Tibial artery (tissue), 4 donors: ENCODE results near the gene RAB6A.

Experiments
- DNase-seq, 2 donors: peaks; one replicate each; pipeline ENCODE4 v3.0.0-alpha.2; 2019
- H3K27ac ChIP-seq, 2 donors: fragments of 200-600 bp; sonication (generic) in 1 of 2; 1 replicate in 1 of 2; 2 replicates in 1 of 2; pipeline ENCODE4 v1.5.1; 2018 to 2019; ENCODE audit warnings: mild to moderate bottlenecking in 1 of 2
- H3K27me3 ChIP-seq, 2 donors: fragments of 200-600 bp; sonication (generic) in 1 of 2; one replicate each; pipeline versions ENCODE4 v1.5.1 to v1.6.0; 2016 to 2019
- H3K36me3 ChIP-seq, 3 donors: fragments of 200-600 bp; sonication (generic) in 2 of 3; one replicate each; pipeline ENCODE4 v1.5.1; 2016 to 2019; ENCODE audit warnings: mild to moderate bottlenecking in 2 of 3
- H3K4me1 ChIP-seq, 4 donors: fragments of 200-600 bp; sonication (generic) in 2 of 4; 1 replicate in 3 of 4; 2 replicates in 1 of 4; pipeline ENCODE4 v1.5.1; 2016 to 2019
- H3K4me3 ChIP-seq, 2 donors: fragments of 200-600 bp; sonication (generic) in 1 of 2; 1 replicate in 1 of 2; 2 replicates in 1 of 2; pipeline ENCODE4 v1.5.1; 2018 to 2019; ENCODE audit warnings: mild to moderate bottlenecking in 2 of 2
- H3K9me3 ChIP-seq, 3 donors: fragments of 200-600 bp; sonication (generic) in 1 of 3; one replicate each; pipeline ENCODE4 v1.5.1; 2016 to 2019
- CTCF ChIP-seq, 2 experiments: fragments of 200-600 bp in 1 of 2; fragments of 450-650 bp in 1 of 2; IDR thresholded peaks; one replicate each; pipeline ENCODE4 v1.5.1; 2017 to 2019; ENCODE audit warnings: antibody characterized with exemption in 2 of 2, mild to moderate bottlenecking in 1 of 2, moderate library complexity in 1 of 2
- intact Hi-C: fragments of 100-400 bp; cut with DNase I; formaldehyde crosslinking; loops from one replicate; pipeline ENCODE4 v1.15.0; 2023; ENCODE audit warnings: low total_unique reads

RAB6A gene

GRCh38 chr11:73652856-73653559 is 107.9 kb downstream of the RAB6A start:
- H3K27ac ChIP-seq, result no peak overlapping the region
- no peak for DNase-seq

DNA sequence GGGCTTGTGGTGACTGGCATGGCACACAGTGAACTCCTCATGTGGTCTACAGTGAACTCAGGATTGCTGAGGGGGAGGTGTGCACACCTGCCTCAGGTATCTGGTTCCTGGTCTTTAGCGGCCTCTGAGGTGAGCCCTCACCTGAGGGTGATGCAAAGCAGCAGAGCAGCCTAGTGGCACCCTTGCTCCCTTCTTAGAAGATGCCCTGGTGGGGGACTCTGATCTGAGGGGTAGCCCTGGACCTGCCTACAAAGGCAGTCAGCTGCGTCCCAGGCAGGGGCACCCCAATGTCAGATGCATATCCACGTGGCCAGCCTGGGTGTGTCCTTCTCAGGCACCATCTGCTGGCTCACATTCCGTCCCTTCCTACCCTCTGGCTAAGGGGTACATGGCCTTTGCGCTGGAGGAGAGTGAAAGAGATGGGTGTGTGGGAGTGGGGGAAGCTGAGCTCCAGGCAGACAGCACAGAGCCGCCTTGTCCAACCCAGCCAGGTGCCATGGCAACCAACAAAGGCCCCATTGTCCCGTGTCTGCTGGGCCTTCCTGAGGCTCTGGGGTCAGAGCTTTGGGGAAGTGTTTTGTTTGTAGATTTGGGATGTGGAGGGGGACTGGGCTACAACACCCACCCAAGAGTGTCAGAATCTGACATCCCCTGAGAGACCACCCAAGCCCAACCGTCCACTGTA is 108.7 kb downstream of the RAB6A start:
- intact Hi-C loops, result no loop called here
- TF ChIP-seq CTCF (IDR thresholded peaks at IDR 0.05), result no peak
- H3K36me3 ChIP-seq, result peaks cover 0 to 10% (median 0%) of the 10 kb centered on the region in 3 donors
- H3K9me3 ChIP-seq, result no peaks in the 10 kb centered on the region
- no peaks in the 10 kb centered on the region for H3K27me3 ChIP-seq
- H3K4me3 ChIP-seq, result no peak overlapping the region
- no peak for DNase-seq
- peaks cover 0 to 7% (median 3%) of the 10 kb centered on the region in 4 donors for H3K4me1 ChIP-seq
- H3K27ac ChIP-seq, result no peak overlapping the region

More at GRCh38 chr11:73652856-73653559, 107.9 kb downstream of the RAB6A start:
- H3K36me3 ChIP-seq, result peaks cover 0 to 10% (median 0%) of the 10 kb centered on the region in 3 donors
- H3K4me1 ChIP-seq, result peaks cover 0 to 1% (median 0%) of the 10 kb centered on the region in 4 donors
- no peaks in the 10 kb centered on the region for H3K9me3 ChIP-seq
- H3K4me3 ChIP-seq, result no peak overlapping the region
- H3K27me3 ChIP-seq, result no peaks in the 10 kb centered on the region
- intact Hi-C loops, result no loop called here
- TF ChIP-seq CTCF (IDR thresholded peaks at IDR 0.05), result no peak

GRCh38 chr11:73651661-73652045 is 109.2 kb downstream of the RAB6A start:
- H3K36me3 ChIP-seq, result peaks cover 0 to 10% (median 0%) of the 10 kb centered on the region in 3 donors
- H3K4me3 ChIP-seq, result no peak overlapping the region
- H3K27me3 ChIP-seq, result no peaks in the 10 kb centered on the region
- no peaks in the 10 kb centered on the region for H3K9me3 ChIP-seq
- no peak overlapping the region for H3K27ac ChIP-seq
- DNase-seq, result no peak
- H3K4me1 ChIP-seq, result peaks cover 0 to 12% (median 5%) of the 10 kb centered on the region in 4 donors
- intact Hi-C loops, result no loop called here
- no peak for TF ChIP-seq CTCF (IDR thresholded peaks at IDR 0.05)

- Histone ChIP-seq H3K4me3 (no peak overlapping the region), H3K36me3 (peaks cover 0 to 10% (median 0%) of the 10 kb centered on the region in 3 donors), H3K27ac (no peak overlapping the region), H3K4me1 (peaks cover 0 to 13% (median 5%) of the 10 kb centered on the region in 4 donors), H3K9me3 (no peaks in the 10 kb centered on the region), H3K27me3 (no peaks in the 10 kb centered on the region)
- no peak for TF ChIP-seq CTCF (IDR thresholded peaks at IDR 0.05)
- intact Hi-C loops, result no loop called here
- DNase-seq, result no peak
These were observed 109.6 kb downstream of the RAB6A start for GRCh38 chr11:73651252-73651651.

GRCh38 chr11:73650400-73650799 is 110.5 kb downstream of the RAB6A start:
- Histone ChIP-seq H3K4me1 (peaks cover 0 to 13% (median 5%) of the 10 kb centered on the region in 4 donors), H3K27me3 (no peaks in the 10 kb centered on the region), H3K36me3 (peaks cover 0 to 4% (median 0%) of the 10 kb centered on the region in 3 donors), H3K4me3 (no peak overlapping the region), H3K9me3 (no peaks in the 10 kb centered on the region), H3K27ac (no peak overlapping the region)
- no peak for TF ChIP-seq CTCF (IDR thresholded peaks at IDR 0.05)
- DNase-seq, result no peak
- intact Hi-C loops, result no loop called here
